Lower leg skin (tissue), 4 donors: ENCODE data around the gene AMIGO3. TPM values are rescaled to one million over a fixed set of nuclear protein-coding genes. Genes with fewer than 3 reads are reported as not detected.

Experiments used
- DNase-seq, 2 donors: peaks; one replicate each; pipeline ENCODE4 v3.0.0-alpha.2; 2019; ENCODE audit warnings: low spot score in 2 of 2
- H3K4me3 ChIP-seq: fragments of 200-600 bp; sonication (generic); 2 replicates; pipeline ENCODE4 v1.5.1; 2017; ENCODE audit warnings: mild to moderate bottlenecking, low read depth; ENCODE audit not compliant: poor library complexity, severe bottlenecking
- CTCF ChIP-seq, 3 donors: fragments of 450-650 bp; IDR thresholded peaks; one replicate each; pipeline ENCODE4 v1.5.1; 2016; ENCODE audit warnings: antibody characterized with exemption in 3 of 3, mild to moderate bottlenecking in 3 of 3, moderate library complexity in 2 of 3
- POLR2A ChIP-seq, 2 donors: fragments of 450-650 bp; IDR thresholded peaks; one replicate each; pipeline ENCODE4 v1.6.1; 2016 to 2017; ENCODE audit warnings: antibody characterized with exemption in 2 of 2, mild to moderate bottlenecking in 1 of 2, moderate library complexity in 1 of 2
- WGBS, 2 donors: methylation state at CpG; one replicate each; pipeline ENCODE4 v1.1.5; 2018; 5-methylcytosine and 5-hydroxymethylcytosine counted together
- intact Hi-C: fragments of 100-400 bp; cut with DNase I; formaldehyde crosslinking; loops from one replicate; pipeline ENCODE4 v1.15.0; 2023; ENCODE audit warnings: low total_unique reads
- total RNA-seq, 4 donors: library from RNA; depleted of rRNA; stranded (reverse); fragments of >200 nt; gene quantifications; one replicate each; pipeline ENCODE4 v1.1.0, GENCODE V29; 2016

AMIGO3 gene
- total RNA-seq, 4 donors from 2014 or later: 1.0 to 3.7 (median 3.1) TPM

- intact Hi-C loops: loop anchor here (5.0 kb wide), 1 partner anchor 133 kb away; no protein-coding TSS in a partner anchor
- H3K4me3 ChIP-seq: no peak overlapping the region
- no peak for DNase-seq
- TF ChIP-seq CTCF (IDR thresholded peaks at IDR 0.05) (no peak), POLR2A (IDR thresholded peaks at IDR 0.05) (no peak)
- 91 to 95% methylated on average over 4 to 8 of the region's 8 CpGs for WGBS, 2 donors
These were observed 14.9 kb downstream of the AMIGO3 start for GRCh38 chr3:49704629-49705028.

- intact Hi-C loops: loop anchor here (5.0 kb wide), 1 partner anchor 133 kb away; no protein-coding TSS in a partner anchor
- DNase-seq: no peak
- TF ChIP-seq CTCF (IDR thresholded peaks at IDR 0.05) (no peak), POLR2A (IDR thresholded peaks at IDR 0.05) (no peak)
- 92 to 95% methylated on average over 7 of the region's 7 CpGs for WGBS, 2 donors
- no peak overlapping the region for H3K4me3 ChIP-seq
These were observed 15.5 kb downstream of the AMIGO3 start for GRCh38 chr3:49703956-49704355.

- 41 to 42% methylated on average over 7 to 9 of the region's 14 CpGs for WGBS, 2 donors
- peak in 1 of 3 donors; percentile 43 for TF ChIP-seq CTCF (IDR thresholded peaks at IDR 0.05)
- no peak for TF ChIP-seq POLR2A (IDR thresholded peaks at IDR 0.05)
- intact Hi-C loops: loop anchor here (5.0 kb wide), 1 partner anchor 134 kb away; no protein-coding TSS in a partner anchor
- no peak overlapping the region for H3K4me3 ChIP-seq
- no peak for DNase-seq
These were observed 16.0 kb downstream of the AMIGO3 start for GRCh38 chr3:49703443-49703927.

GRCh38 chr3:49702672-49703071, 16.8 kb downstream of the AMIGO3 start:
- intact Hi-C loops: loop anchor here (5.0 kb wide), 1 partner anchor 135 kb away; no protein-coding TSS in a partner anchor
- H3K4me3 ChIP-seq: no peak overlapping the region
- 93 to 95% methylated on average over 10 to 11 of the region's 11 CpGs for WGBS, 2 donors
- TF ChIP-seq CTCF (IDR thresholded peaks at IDR 0.05): no peak
- TF ChIP-seq POLR2A (IDR thresholded peaks at IDR 0.05): no peak
- no peak for DNase-seq

GRCh38 chr3:49701388-49702077, 18.0 kb downstream of the AMIGO3 start:
- DNase-seq: no peak
- intact Hi-C loops: loop anchor here (5.0 kb wide), 1 partner anchor 136 kb away; no protein-coding TSS in a partner anchor
- WGBS, 2 donors: 84 to 87% methylated on average over 21 of the region's 21 CpGs
- no peak overlapping the region for H3K4me3 ChIP-seq
- no peak for TF ChIP-seq CTCF (IDR thresholded peaks at IDR 0.05)
- TF ChIP-seq POLR2A (IDR thresholded peaks at IDR 0.05): no peak
